DMS153 treated with DMSO at 0.1 percent for 48 hours (cell line): Measurements from ENCODE around the gene TACSTD2.
"Not testable (repeated sequence)": the region's sequence is repeated elsewhere in the genome, so short reads cannot be mapped to it uniquely, and the experiment has no call there.

ENCODE experiments used
- DNase-seq: peaks from one replicate; lab custom pipeline; 2025; ENCODE audit not compliant: unreplicated experiment; lab: John Stamatoyannopoulos, UW

TACSTD2 gene

GRCh38 chr1:58568271-58568860 is 8.7 kb downstream of the TACSTD2 start:
- DNase-seq, result no peak

DNA sequence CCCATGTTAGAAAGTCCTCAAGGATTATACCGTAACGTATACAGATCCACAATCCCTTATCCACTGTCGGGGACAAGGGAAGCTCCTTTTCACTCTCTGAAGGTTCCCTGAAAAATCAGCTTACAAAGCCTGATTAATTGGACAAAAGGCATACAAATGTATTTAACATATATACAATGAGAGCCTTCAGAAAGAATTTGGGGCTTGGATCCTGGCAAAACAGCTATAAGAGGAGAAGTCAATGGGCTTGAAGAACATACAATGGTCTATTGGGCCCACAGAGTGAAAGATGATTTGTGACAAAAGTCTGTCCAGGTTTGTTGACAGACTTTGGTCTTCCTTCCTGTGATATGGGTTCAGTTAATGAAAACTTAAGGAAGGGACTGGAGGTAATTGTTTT is 10.7 kb downstream of the TACSTD2 start:
- no peak for DNase-seq

- not testable (repeated sequence) for DNase-seq
Observed at GRCh38 chr1:58563715-58564114, 13.3 kb downstream of the TACSTD2 start.

DNA sequence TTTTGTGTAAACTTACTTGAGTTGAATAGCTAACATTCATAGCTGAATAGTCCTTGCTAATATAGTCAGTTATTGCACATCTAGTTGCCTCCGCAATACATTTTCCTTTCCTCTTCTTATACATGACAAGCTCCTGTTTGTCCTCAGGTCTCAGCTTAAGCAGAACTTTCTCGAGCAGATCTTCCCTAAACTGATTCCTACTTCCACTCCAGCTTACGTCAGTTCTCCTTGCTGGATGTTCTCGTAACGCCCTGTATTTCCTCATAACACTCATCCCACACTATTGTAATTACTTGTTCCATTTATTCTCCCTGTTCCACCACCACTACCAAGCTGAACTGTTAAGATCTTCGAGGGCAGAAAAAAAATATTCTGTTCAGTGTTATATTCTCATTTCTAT is 15.4 kb downstream of the TACSTD2 start:
- no peak for DNase-seq

DNA sequence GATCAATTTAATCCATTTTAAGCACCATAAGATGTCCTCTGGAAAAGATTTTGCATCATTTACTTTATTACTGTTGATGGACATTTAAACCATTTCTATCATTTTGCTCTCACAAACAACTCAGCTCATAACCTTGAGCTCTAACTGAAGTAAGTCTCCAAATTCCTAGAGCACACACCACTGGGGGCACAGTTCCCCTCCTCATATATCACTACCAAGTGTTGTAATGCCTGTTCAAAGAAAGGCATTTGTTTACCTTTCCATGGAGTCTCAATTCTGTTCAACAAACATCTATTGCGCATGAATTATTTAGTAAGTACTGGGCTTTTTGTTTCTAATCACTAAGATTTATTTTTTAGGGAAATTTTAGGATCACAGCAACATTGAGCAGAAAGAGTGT is 21.7 kb downstream of the TACSTD2 start:
- DNase-seq, result no peak

DNA sequence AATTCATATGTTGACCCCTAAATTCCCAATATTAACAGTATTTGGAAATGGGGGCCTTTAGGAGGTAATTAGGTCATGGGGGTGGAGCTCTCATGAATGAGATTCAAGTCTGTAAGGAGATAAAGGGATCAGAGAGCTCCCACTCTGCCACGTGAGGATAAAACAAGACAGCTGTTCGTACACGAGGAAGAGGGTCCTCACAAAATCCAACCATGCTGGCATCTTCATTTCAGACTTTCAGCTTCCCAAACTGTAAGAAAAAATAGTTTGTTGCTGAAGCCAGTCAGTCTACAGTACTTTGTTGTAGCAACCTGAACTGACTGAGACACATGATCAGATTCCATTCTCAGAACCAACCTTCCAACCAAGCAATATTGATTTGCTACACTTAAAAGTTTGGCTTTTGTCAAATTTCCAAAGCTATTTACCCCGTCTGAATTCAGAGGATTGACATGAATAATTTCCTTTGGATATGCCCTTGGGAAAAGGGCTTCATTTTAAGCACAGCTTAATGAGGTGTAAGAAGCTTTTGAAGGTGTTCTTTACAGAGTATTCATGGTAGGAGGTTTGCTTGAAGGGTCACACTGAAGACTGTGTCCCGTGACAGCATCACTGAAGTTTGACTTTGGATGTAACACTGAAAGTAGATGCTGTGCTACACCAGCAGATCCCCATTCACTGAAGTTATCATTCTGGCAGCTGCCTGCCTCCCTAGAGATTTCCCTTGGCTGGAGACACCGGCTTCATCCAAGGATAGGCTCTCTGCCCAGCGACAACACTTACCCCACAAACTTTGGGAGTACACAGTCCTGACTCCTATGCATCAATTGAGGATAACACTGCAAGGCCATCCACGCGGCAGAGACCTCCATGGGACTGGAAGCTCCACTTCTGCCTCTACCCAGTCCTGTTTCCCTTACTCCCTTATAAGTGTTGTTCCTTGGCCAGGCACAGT is 25.6 kb downstream of the TACSTD2 start:
- no peak for DNase-seq

- not testable (repeated sequence) for DNase-seq
Observed at GRCh38 chr1:58549291-58549690, 27.8 kb downstream of the TACSTD2 start.

DNA sequence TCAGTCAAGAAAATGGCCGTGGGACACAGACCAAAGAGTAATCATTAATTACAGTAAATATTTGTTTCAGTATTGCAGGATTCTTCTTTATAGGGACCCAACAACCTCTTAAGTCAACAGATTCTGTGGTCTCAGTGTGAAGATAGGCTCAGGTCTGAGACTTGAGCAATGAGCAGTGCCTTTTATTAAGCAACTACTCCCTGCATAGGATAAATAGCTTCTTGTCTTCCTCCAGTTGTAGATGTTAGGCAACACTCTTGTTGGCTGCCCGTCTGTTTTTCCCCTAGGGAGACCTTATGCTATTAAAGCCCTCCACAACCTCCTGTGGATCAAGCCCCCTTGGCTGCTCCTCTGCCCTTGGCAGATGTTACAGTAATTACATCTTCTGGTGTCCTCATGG is 28.7 kb downstream of the TACSTD2 start:
- no peak for DNase-seq

DNA sequence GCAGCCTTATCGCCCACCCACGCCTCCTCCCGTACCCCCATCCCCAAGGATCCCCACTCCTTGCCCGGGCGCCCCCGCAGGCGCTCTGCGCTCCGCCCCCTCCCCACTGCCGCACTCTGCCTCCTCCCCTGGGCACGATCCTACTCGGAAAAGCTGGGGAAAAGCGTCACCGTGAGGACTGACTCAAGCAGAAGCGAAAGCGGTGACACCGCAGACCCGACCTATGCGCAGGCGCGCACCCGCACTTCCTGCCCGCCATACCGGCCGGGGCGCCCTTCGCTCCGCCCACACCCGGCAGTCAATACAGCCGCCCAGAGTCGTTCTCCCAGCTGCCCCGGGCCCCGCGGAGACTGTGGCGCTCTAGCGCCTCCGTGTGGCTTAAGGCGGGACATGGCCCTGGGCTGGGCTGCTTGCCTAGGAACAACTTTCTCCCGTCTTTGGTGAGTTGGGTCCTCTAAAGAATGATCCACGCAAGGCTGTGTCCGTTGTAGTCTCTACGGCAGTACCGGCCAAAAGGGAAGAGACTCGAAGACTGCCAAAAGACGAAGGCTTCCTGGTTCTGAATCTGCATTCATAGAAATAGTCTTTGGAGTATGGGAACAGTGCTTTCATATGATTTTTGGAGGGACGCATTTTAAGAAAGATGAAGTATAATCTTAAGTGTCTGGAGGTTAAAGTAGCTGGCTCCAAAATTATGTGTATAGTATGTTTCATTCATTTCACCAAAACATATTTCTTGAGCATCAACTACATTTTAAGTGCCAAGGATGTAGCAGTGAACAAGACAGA is 30.3 kb downstream of the TACSTD2 start, which contains the start of gene OMA1:
OMA1 (minus strand) TSS at position 207 of the 789 bp plus-strand sequence. CDS start 7,432 bp downstream, outside the sequence.
- peak; percentile 94 for DNase-seq

DNA sequence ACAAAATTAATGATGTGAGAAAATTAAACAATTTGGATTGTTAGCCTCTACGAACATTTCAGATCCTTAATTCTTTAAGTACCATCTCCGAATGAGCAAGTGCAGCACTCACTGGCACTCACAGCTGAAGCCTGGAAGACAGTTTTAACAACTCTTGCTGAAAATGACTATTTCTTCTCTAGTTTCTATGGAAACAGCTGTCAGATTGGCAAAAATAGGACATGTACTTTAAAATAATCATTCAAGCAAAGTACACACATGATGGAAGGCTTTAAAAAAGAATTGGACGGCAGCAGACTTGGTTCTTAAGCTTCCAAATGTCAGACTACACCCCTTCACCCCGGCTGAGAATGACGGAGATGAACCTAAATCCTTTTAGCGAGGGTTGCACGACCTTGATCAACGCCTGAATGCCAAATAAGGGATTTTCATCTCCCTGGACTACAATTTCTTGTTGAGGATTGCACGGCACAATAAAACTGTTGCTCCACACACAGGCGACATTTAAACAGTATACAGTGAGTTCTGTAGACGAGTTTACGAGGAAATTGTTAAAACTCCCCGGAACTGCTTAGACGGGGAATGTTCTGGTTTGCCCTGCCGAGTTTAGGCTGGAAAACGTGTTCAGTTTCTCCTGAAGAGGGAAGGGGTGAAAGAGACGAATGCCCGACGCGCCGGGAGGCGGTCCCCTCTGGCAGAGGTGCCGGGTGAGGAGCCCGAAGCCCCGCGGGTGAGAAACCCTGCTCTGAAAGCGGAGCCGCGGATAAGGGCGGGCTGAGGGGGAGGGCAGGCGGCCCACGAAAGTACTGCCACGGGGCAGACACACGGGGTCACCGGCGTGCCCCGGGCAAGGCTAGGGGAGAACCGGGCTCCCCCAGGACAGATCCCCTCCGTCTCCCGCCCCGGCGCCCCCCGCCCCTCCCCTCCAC is 31.2 kb downstream of the TACSTD2 start:
- peak; percentile 55 for DNase-seq

DNA sequence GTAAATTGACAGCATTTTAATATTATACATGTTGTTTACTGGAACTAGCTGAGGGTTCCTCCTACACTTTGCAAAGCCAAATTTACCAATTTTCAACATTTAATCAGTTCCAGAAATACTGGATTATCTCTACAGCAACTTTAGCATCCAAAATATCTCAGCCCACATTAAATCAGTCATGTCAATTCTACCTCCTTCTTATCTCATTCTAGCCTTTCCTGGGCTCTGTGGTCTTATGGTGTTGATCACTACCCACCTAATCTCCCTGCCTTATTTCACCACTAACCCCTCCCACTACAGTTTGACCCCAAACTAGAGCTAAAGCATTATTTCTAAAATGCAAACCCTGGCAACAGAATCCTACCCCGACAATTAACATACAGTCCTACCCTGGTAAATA is 33.8 kb downstream of the TACSTD2 start:
- no peak for DNase-seq

GRCh38 chr1:58539553-58539952 is 37.5 kb downstream of the TACSTD2 start:
- DNase-seq, result no peak

- DNase-seq, result no peak
Observed at GRCh38 chr1:58538821-58539220, 38.2 kb downstream of the TACSTD2 start.

DNA sequence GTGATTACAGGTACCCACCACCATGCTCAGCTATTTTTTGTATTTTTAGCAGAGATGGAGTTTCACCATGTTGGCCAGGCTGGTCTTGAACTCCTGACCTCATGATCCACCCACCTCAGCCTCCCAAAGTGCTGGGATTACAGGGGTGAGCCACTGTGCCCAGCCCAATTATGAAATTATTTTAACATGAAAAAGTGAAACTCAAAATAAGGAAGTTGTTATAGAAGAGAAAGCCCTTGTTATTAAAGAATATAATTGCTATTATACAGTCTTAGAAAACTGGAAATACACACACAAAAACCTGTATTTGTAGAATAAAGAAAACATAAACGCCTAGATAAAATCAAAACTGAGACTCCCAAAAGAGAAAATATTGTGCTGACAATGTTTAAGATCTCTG is 45.2 kb downstream of the TACSTD2 start:
- not testable (repeated sequence) for DNase-seq

DNA sequence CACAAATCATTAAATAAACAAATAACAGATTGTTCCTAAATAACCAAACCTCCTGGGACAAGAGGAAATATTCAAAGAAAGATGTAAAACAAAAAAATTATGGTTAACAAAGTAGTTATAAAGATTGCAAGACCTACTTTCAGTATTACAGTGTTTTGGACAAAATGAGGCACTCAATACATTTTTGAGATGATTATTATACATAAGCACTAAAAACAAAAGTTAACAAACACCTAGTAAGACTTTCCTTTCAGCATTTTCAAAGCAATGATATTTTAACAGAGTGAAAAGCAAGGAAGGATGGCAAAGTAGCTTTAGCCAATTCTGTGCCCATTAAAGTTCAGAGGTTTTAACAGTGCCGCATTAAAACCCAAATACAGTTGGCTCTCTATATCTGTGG is 47.8 kb downstream of the TACSTD2 start:
- no peak for DNase-seq

DNA sequence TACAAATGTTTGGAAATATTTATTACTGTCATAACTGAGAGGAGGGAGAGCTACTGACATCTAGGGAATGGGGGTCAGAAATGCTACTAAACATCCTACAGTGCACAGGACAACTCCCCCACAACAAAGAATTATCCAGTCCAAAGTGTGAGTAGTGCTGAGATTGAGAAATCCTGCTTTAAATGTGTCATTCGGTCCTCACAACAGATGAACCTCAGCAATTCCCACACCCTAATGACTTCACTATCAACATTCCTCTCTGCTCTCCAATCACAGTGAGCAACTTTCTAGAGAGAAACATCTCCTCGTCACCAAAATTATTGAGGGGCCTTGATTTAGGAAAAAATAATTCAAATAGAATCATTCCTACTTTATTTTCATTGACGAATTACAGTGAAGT is 48.5 kb downstream of the TACSTD2 start:
- no peak for DNase-seq
